HG03095 (cell line): ENCODE results near the gene TMEM107.
"Not testable (repeated sequence)": the region's sequence is repeated elsewhere in the genome, so short reads cannot be mapped to it uniquely, and the experiment has no call there.

Experiments
- ATAC-seq: cut with Tn5 transposase; IDR thresholded peaks from one replicate; pipeline ENCODE4 v1.9.1; 2021; ENCODE audit warnings: moderate library complexity; ENCODE audit not compliant: unreplicated experiment

TMEM107 gene

DNA sequence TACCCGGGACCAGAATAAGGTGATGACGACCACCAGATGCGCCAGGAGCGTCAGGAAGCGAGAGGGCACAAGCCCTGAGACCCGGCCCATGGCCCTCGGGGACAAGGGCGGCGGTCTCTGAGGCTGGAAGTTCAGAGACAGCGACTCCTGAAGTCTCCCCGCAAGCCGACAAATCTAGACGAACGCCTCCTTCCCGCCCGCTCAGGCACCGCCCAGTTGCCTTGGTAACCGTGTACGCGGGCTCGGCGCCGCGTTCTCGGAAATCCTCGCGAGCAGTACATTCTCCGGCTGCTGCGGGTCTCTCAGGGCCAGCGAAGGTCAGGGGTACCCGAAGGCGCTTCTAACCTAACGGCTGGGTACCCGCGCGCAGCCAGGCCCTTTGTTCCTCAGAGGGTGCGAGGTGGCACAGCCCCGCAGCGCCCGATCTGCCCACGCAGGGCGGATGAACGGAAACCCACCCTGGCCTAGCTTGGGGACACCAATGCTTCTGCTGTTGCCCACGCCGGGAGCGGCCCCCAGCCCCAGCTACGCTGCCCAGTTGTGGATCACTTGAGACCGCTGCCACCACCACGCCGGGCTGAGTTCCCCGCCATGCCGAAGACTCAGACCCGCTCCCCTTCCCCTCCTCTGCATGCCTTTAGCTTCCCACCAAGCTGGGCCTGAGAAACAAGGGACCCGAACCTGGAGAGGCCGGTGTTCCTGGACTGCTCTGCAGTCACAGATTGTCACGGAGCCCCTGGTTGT is at the start of gene TMEM107:
TMEM107 (minus strand) TSS at position 184 of the 744 bp plus-strand sequence; CDS start at position 90, 94 bp downstream.
- ATAC-seq = peak; percentile 40

DNA sequence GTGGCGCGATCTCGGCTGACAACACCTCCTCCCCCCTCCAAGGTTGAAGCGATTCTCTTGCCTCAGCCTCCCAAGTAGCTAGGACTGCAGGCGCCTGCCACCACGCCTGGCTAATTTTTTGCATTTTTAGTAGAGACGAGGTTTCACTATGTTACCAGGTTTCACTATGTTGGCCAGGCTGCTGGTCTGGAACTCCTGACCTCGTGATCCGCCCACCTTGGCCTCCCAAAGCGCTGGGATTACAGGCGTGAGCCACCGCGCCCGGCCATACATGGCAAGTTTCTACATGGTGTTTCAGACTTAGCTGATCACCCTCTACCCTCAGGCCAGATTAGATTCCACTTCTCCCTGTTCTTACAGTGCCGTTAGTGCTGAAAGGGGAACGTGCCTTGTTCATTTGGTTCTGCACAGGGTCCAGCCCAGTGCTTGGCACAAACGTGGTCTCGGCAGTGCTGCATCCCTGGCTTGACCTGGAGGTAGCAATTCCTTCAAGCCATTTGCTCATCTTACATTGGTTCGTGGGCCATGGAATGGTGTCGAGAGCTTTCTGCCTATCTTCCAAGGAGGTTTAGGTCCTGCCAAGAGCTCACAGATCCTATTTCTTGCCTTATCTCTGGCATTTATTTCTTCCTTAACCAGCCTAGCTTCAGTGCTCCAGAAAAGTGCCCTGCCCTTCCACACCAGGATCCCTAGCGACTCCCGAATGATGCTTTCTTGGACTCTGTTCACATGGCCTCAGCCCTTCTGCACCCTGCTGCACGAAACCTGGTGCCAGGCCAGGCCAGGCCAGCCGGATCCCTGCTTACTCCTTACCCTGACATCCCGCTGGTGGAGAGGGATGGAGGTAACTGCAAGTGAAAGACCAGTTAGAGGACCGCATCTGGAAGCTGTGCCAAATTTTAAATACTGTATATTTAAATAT is 49.0 kb upstream of the TMEM107 start:
- no peak for ATAC-seq

GRCh38 chr17:8223356-8224126 is 47.4 kb upstream of the TMEM107 start:
- no peak for ATAC-seq

DNA sequence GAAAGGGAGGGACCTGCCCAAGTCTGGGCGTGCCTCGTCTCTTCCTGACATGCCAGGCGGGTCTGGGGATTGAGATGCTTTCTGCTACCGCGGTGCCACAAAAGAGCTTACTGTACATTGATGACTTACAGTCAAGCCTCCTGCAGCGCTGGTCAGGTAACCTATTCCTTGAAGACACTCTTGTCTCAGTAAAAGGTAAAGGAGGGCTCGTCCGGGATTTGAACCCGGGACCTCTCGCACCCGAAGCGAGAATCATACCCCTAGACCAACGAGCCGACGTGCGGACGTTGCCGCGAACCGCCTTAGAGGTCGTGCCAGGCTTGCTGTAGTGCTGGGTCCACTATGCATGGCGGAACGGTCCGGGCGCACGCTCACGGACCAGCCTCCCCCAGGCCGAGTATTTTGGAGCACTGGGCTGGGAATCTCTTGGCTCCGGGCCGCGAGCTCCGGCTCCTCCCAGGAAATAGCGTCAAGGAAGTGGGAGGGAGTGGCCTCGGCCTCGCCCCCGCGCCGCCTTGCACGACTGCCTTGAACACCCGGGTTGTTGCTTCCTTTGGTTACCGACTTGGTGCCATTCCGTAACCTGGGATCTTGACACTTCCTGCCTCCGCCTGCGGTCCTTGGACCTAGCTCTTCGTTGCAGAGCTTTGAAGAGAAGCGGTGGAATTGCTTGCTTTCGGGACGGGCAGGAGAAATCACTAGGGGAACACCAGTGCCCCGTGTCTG is 46.6 kb upstream of the TMEM107 start:
- peak; percentile 28 for ATAC-seq

- no peak for ATAC-seq
Measured at GRCh38 chr17:8222380-8222629, 46.1 kb upstream of the TMEM107 start.

GRCh38 chr17:8221663-8222379 is 45.6 kb upstream of the TMEM107 start:
- peak; percentile 26 for ATAC-seq

- ATAC-seq = no peak
Measured at GRCh38 chr17:8220783-8221662, 44.8 kb upstream of the TMEM107 start.

- ATAC-seq = not testable (repeated sequence)
Measured at GRCh38 chr17:8214000-8214399, 37.8 kb upstream of the TMEM107 start.

GRCh38 chr17:8212312-8213180 is 36.4 kb upstream of the TMEM107 start:
- no peak for ATAC-seq

DNA sequence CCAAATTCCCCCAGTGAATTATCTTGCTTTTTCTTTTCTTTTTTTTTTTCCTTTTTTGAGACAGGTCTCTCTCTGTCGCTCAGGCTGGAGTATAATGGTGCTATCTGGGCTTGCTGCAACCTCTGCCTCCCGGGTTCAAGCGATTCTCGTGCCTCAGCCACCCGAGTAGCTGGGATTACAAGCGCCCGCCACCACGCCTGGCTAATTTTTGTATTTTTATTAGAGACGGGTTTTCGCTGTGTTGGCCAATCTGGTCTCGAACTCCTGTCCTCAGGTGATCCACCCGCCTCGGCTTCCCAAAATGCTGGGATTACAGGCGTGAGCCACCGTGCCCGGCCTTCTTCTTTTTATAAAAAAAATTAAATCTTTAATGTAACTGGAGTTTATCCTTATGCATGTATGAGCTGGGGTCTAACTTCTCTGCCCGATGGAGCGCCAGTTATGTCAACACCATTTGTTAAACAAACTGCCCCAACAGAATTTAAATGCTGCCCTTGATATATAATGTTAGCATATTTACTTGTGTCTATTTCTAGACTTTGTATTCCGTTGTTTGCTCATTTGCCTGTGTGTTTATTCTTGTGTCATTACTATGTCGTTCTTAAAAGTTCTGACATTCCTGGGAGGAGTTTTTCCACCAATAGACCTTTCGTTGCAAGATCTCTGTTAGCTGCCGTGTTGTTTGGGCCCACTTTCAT is 34.7 kb upstream of the TMEM107 start:
- peak; percentile 3 for ATAC-seq

GRCh38 chr17:8209907-8210760 is 34.0 kb upstream of the TMEM107 start, which contains the start of gene AURKB:
TSS of gene AURKB (minus strand) at chr17:8210575. CDS start at chr17:8210224, 351 bp downstream.
- ATAC-seq = peak; percentile 84

DNA sequence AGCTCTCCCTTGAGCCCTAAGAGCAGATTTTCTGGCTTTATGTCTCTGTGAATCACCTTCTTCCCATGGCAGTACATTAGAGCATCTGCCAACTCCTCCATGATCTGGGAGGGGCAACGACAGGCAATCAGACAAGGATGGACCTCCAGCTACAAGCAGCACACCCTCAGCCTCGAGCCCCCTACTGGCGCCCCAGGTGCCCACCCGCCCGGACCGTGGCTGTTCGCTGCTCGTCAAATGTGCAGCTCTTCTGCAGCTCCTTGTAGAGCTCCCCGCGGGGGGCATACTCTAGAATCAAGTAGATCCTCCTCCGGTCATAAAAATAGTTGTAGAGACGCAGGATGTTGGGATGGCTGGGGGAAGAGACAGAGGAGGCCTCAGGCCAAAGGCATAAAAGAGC is 30.4 kb upstream of the TMEM107 start:
- ATAC-seq = no peak

DNA sequence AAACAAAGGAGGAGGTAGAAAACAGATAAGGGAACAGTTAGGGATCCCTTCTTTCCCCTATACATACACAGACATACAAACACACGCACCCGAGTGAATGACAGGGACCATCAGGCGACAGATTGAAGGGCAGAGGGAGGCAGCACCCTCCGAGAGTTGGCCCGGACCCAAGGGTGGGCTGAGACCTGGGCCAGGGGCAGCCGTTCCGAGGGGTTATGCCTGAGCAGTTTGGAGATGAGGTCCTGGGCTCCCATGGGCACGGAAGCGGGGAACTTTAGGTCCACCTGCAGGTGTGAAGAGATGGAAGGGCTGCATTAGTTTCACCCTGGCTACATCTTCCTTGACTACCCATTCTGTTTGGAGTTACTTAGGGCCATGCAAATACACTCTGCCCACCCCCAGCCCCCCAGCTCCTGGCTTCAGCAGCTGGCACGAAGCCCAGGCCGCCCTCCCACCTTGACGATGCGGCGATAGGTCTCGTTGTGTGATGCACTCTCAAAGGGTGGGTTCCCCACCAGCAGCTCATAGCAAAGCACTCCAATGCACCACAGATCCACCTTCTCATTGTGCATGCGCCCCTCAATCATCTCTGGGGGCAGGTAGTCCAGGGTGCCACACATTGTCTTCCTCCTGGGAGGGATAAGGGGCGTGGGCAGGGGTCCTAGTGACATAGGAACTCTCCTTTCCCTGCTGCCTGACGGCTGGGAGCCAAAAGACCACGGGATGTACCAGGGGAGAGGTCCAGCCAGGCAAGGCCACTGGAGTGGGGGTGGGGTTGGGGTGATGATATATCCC is 28.8 kb upstream of the TMEM107 start:
- no peak for ATAC-seq

DNA sequence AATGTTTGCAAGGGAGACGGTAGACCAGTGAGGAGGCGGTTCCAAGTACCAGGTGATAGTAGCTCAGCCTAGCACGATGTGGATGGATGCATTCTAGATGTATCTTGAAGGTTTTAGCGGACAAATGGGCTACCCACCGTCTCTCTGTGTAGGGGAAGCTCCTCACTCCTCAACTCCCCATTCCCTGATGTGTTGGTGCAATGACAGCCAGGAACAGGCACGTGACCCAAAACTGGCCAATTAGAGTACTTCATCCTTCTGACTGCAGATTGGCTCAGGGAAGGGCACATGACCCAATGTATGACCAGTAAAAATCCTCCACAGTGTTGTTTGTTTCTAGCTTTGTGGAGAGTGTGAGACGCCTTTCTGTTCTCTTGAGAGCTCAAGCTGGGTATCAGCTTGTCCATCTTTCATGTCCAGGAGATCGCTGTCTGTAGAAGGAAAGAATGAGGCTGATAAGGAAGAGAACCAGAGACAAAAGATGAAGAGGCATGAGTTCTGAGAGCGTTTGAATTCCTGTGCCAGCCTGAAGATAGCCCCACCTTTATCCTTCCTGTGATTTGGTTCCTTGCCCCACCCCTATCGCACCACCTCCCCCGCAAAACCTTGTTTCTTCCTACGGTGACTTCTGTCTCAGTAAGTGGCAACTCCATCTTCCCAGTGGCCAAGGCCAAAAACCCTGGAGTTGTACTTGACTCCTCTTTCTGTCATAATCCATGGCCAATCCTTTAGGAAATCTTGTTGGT is 16.1 kb upstream of the TMEM107 start:
- ATAC-seq = no peak

DNA sequence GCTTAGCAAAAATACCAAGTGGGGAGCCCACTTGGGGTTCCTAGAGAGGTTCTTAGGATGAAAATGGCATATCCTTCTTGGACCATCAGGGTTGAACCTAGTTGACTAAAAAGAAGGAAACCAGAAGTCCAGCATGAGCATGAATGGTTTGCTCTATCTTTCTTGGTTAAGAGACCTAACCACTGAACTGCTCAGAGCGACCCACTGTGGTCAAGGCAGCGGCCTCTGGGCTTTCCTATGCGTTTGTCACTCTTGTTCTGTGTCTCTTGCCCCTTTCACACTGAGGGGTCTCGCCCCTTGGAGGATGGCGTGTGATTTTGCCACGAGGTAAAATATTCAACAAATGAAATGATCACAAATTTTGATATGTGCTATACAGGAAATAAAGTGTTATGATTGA is 14.3 kb upstream of the TMEM107 start:
- ATAC-seq = no peak
